HG03439 (cell line): ENCODE results near the gene UTP11.

Source experiments
- ATAC-seq: cut with Tn5 transposase; IDR thresholded peaks from one replicate; pipeline ENCODE4 v1.9.1; 2021; ENCODE audit warnings: mild to moderate bottlenecking, moderate library complexity; ENCODE audit not compliant: unreplicated experiment

Gene UTP11

DNA sequence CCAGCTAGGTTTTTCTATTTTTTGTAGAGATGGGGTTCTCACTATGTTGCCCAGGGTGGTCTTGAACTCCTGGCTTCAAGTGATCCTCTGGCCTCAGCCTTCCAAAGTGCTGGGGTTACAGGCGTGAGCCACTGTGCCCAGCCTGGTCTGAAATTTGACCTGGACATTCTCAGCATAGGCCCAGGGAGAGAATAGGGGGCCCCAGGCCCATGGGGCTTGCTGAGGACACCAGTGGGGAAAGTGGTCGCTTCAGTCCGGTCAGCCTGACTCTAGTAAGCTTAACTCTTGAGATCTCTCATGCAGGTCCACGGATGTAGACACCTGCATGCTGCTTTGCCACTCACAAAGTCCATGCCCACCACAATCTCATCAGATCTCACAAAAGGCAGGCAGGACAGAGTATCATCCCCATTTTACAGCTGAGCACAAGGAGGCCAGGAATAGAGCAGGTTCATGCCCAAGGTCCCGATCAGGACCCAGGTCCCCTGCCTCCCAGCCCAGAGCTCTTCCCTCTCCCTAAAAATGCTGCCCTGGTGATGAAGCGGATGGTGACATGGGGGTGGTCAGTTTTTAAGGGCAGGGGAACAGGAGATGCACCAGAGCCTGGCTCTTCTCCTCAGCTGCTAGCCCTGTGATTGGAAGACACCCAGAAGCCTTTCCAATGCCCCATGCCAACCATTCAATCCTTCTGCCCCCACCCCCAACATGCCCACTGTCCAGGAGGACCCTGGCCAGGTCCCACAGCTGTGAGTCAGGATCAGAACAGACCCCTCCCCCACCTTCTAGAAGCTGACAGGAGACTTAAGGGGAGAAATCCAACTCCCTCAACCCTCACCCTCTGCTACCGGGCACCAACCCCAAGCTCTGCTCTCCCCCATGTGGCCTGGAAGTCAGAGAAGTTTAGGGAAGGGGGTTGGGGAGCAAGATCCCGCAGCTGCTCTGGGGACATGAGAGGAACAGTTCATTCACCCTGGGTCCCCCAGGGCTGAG, 9.0 kb upstream of the UTP11 start:
- ATAC-seq: no peak

DNA sequence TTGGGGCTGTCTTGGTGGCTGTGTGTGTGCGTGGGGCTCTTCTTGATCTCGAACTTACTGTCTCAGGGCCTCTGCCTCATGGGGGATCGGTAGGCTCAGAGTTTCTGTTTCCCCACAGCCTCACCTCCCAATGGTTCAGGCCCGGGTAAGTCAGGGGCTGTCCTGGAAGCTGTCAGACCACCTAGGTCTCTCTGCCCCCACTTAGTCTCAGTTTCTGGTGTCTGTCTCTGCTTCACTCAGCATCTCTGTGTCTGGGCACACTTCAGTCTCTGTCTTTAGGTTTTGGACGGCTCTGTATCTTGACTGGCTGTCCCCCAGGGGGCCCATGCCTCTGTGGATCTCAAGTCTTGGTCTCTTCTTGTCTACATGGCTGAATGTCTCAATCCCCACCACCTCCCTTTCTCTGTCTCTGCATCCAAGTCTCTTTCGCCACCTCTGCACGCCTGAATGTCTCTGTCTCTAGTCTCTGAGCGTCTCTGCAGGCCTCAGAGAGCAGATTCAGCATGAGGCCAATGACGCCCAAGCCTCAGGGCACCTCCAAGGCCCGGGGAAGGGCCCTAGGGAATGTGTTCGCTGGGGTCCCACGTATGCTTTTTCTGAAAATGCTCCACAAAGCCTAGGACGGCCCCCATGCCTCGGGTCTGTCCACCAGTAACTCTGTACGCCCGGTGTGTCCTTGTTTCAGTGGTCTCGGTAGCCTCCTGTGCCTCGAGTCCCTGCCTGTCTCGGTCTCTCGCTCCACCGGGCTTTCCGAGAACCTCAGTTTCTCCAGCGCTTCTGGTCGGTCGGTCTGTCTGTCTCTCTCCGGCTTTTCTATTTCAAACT, 8.0 kb upstream of the UTP11 start:
- ATAC-seq: no peak

DNA sequence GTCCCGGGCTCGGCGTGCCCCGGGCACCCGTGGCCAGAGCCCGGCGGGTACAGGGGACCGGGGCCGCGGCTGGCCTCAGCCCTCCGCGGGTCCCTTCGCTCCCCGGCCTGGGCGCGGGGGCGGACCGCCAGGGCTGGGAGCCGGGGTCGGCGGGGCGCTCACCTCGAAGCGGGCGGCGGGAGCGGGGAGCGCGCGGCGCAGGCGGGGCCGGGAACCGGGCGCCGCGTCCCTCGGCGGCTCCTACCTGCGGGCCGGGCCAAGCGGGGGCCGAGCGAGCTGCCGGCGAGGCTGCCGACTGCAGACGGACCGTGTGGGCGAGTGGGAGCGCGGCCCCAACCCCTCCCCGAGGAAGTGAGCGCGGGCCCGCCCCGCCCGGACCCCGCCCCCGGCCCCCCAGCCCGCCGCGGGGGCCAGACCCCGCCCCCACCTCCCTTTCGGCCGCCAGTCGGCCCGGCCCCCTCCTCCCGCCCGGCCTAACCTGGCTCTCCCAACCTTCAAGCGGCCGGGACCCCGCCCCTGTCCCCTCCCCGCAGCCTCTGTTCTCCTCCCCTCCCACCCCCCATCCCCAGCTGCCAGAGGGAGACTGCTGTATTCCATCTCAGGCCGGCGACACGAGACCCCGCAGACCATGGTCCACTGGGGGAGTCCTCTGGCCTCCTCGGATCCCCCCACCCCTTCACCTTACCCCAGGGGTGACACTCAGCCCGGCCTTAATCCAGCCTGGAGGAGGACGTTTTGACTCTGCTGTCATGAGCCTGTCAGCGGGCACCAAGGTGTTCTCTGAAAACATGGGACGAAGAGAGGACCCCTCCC, 7.1 kb upstream of the UTP11 start, which contains the start of gene FHL3:
FHL3 (minus strand) TSS at position 320 of the 813 bp plus-strand sequence. CDS start 6,102 bp downstream, outside the sequence.
- no peak for ATAC-seq

DNA sequence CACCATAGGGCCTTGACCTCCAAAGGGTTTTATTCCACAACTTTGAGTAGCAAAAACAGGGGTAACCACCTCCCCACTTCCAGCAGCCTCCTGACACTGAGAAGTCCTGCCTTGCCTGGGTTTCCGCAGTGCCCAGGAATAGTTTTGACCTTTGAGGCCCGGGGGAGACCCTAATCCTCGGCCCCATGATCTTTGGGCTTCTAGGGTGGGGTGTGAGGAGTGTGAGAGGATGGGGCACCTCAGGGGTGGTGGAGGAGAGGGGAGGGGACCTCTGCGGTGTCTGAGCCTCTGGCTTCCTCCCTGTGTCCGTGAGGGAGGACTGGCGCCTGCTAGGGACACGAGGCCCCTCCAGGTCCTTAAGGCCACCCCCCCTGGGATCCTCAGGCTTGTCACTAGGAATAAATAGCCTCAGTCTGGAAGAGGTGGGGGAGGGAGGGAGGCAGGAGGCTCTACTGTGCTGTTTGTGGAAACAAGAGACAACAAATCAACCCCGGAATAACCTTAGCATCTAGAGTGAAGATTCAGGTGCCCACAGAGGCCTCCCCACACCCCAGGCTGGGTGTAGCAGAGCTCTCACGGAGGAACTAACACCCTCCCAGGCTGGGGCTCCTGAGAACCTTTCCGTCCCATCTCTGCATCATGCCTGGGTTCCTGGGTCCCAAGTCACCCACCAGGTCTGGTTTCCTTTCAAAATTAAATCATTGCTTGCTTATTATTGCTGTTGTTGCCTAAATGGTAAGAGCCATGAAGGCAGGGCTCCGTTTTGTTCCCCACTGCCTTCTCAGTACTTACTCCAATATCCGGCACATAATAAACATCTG, 6.3 kb upstream of the UTP11 start:
- no peak for ATAC-seq

DNA sequence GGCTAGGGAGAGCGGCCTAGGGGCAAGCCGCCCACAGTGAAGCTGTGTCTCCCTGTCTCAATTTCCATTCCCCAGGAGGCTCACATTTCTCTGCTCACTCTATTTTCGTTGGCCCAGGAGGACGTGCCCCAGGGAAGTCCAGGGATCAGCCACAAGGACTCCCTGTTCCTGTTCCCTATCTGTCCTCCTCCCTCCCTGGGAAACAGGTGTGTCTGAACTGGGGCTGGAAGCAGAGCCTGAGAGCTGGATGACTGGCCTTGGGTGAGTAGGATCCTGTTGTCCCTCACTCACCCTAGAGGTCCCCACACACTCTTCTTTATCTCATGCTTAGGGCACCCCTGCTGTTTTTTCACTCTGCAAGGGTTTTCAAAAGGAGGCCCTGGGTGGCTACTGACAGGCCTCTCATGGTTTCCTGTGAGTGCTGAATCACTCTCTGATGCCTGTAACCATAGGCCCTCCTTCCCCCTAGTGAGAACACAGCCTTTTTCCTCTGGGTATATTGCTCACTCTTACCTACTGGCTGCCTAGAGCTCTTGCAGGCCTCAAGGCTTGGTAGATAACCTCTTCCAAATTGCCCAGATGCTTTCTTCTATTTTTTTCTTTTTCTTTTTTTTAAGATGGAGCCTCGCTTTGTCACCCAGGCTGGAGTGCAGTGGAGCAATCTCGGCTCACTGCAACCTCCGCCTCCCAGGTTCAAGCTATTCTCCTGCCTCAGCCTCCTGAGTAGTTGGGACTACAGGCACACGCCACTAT, 3.3 kb upstream of the UTP11 start:
- ATAC-seq: no peak

DNA sequence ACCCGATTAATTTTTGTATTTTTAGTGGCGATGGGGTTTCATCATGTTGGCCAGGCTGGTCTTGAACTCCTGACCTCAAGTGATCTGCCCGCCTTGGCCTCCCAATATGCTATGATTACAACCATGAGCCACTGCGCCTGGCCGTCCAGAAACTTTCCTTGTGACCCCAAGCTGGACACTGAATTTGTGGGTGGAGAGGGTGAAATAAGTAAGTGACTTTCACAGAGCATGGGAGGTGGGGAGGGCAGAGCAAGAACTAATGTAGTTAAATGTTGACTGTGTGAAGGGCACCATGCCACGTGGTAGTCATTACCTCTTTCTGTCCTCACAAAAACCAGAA, 2.7 kb upstream of the UTP11 start:
- no peak for ATAC-seq

DNA sequence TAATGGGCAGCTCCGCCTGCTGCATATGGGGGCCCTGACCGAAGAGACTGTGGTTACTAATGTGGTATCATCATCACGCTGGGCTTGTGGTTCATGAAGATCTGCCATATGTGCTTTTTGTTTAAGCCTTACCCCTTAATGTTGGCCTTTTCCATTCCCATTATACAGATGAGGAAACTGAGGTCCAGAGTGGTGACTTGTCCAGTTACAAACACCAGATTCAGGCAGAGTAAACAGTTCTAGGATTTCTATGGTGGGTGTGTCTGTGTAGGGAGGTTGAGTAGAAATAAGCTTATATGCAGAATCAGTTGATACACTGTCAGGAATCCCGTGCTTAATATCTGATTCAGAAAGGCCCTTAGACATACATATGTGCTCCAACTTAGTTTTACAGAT, 691 bp downstream of the UTP11 start:
- ATAC-seq: no peak

DNA sequence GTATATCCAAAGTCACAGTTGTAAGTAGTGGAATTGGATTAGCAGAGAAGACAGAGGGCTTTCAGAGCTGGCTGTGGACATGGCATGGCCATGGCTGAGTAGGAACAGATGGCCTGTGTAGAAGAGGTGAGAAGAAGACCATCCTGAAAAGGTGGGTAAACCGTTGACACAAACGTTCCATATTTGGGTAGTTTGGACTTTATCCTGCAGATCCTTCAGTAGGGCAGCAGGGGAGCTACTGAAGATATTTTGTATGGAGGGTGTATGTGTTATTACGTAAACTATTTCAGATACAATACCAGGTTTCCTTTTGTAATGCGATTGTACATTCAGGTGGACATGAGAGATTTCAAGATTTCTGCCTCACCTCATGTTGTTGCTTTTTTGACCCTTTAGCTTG, 1.6 kb downstream of the UTP11 start:
- ATAC-seq: no peak

DNA sequence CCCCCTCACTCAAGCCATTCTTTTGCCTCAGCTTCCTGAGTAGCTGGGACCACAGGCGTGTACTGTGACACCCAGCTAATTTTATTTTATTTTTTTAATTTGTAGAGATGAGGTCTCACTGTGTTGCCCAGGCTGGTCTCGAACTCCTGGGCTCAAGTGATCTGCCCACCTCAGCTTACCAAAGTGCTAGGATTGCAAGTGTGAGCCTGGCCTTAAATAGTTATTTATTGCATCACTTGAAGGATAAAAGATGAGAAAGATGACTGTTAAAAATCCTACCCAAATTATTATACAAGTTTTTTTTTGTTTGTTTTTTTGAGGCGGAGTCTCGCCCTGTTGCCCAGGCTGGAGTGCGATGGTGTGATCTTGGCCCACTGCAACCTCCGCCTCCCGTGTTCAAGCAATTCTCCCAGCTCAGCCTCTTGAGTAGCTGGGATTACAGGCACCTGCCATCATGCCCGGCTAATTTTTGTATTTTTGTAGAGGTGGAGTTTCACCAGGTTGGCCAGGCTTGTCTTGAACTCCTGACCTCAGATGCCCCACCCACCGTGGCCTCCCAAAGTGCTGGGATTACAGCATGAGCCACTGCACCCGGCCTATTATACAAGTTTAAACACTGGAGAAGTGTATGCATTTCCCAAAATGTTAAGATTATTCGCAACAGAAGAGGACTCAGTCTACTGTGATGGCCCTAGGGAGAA, 2.3 kb downstream of the UTP11 start:
- ATAC-seq: no peak

DNA sequence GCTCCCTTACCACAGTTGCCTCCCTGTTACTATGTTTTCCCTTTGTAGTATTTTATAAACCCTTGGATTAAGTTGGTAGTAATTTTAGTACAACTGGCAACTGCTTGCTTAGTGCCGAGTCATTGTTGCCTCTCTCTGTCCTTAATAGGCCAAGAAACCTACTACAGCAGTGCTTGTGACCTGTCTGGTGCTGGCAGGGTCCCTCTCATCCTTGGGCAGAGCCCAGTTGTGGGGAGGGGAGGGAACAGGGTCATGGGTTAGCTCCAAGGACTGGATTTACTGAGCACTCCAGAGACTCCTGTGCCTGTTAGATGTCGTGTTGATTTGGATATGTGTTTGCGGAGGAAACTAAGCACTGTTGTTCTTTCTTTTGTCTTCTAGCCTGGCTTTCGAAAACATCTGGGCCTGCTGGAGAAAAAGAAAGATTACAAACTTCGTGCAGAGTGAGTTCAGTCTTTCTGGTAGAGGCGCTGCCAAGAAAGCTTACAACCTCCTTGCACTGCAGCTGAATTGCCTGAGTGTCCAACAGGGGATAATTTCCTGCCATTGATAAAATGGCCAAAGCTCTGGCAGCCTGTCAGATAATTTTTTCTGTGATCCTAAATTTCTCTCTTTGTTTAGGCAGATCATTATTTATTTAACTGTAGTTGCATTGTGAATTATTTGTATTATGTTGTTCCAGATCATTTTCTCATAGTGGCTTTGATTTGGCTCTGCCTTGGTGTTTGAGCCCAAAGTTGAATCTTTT, 3.6 kb downstream of the UTP11 start:
- no peak for ATAC-seq

DNA sequence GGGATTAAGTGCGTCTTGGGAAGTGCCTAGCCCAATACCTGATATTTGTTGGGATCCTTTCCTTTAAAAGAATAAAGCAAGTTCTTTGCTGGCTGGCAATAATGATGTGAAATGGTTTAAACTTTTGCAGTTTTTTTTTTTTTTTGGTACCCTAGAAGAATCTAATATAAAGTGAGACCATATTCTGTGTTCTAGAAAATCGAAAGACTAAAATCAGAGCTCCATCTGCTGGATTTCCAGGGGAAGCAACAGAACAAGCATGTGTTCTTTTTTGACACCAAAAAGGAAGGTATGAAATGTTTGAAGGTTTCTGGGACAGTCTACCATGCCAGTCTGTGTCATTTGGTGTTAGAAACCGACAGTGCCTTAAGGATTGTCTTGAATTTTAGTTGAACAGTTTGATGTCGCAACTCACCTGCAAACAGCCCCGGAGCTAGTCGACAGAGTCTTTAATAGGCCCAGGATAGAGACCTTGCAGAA, 6.4 kb downstream of the UTP11 start:
- no peak for ATAC-seq

DNA sequence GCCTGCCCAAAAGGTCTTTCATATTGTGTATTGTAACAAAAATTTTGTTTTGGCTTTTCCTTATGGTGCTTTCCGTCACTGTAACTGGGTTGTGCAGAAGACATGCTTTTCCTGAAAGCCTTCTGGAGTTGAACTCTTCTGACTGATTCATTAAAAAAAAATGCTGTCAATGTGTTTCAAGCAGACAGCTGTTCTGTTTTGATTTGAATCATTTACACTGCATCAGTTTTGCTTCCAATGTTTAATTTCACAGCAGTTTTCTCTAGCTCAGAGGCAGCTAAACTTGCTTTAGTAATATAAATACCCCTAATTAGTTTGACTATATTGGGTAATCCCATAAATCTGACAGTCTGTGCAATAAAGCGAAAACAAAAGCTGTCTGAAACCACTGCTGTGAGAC, 7.9 kb downstream of the UTP11 start:
- ATAC-seq: no peak

DNA sequence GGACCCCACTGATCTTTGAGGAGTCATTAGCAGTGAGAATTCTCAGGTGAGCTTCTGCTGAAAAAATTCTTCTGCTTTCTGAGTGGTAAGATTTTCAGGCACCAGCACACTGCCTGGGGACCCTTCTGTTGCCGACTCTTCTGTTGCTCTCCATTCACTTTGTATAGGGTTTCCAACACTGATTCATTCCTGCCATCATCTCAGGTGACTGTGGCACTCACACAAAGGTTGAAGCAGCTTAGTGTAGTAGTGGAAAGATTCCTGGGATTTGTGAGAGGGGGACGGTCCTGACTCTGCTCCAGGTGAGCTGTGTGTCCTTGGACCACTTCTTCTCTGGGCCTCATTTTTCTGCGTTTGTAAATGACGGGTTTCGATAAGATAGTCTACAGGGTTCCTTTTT, 9.4 kb downstream of the UTP11 start:
- no peak for ATAC-seq

DNA sequence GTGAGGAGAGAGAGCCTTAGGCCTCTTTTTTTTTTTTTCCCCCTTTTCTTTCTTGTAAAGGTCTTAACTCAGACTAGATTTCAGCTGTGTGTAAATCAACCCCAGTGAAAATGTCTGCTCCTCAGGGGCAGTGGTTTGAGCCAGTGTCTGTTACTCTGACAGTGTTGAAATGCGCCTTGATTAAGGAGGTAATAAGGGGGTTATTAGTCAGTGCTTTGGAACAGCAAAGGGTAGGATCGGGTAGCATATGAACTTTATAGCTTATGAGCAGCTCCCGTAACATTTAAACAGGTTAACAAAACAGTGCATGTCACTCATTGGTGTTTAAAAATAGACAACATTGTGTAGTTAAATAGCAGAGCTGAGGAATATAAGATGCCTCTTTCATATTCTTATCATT, 10.3 kb downstream of the UTP11 start:
- ATAC-seq: no peak

DNA sequence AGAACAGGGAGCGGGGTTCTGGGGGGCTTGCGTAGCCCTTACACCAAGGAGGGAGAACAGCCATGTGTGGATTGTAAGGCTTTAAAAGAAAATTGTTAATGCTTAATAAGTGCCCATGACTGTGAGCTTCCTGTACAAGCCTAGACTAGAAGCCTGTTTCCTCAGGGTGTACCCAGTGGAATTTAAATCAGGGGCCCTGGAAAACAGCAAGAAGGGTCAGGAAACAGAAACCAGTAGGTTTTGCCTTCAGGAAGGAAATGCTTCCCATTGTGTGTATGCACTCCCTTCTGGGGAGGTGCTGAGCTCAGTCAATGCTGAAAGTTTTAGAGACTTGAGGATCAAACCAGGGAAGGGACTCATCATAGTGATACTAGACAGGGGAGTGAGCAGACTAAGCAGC, 12.7 kb downstream of the UTP11 start:
- no peak for ATAC-seq

DNA sequence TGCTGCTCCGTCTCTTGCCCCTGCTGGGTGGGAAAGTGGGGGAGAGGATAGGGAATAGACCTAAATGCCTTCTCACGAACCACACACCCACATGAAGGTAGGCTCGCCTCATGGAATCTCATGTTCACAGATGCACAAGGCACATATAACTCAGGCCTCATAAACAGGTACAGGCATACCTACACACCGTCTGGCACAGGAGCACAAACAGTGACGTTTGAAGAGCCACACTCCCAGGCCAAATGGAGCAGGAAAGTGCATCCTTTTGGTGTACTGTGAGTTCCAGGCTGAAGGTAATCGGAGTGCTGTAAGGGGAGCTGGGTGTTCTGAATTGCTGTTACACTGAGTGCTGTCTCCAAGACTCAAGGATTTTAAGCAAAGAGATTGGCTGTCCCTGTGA, 13.1 kb downstream of the UTP11 start:
- no peak for ATAC-seq

DNA sequence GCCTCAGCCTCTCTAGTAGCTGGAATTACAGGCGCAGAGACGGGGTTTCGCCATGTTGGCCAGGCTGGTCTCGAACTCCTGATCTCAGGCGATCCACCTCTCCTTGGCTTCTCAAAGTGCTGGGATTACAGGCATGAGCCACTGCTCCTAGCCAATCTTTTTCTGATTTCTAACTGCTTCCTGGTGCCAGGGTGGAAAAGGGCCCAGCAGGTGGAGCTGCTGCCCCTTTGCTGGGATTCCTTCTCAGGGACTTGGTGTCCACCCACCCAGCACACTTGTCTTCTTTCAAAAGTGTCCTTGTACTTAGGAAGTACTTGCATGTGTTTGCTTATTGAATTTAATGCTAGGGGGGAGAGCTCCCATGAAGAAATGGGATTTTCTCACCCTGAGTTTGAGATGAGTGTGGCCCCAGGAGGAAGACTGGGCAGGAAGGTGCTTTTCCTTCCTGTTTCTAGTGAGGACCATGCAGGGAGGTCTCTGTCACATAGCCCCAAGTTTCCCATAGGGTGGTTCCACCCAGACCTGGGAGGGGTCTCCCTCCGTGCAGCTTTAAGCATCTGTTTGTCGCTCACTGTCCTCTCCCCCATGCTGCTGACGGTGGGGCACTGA, 14.2 kb downstream of the UTP11 start:
- no peak for ATAC-seq
